ENCODE measurements around the gene SNU13. TPM values are rescaled to one million over a fixed set of nuclear protein-coding genes. Genes with fewer than 3 reads are reported as not detected.

Gene SNU13
- total and polyA plus RNA-seq, 2 experiments from 2014 or later = 136 to 310 TPM

- H3K9me2 ChIP-seq (ENCODE audit: insufficient read depth) = no peaks in the 10 kb centered on the region
- H3K9me3 ChIP-seq (ENCODE audit: low read depth) = no peaks in the 10 kb centered on the region
- 82 to 85% methylated on average over 4 of the region's 4 CpGs for WGBS, 2 experiments (ENCODE audit: low coverage in 1 of 2, low lambda C conversion rate in 2 of 2, missing lambda C conversion rate in 2 of 2)
- TF ChIP-seq EZH2 (IDR thresholded peaks at IDR 0.05; ENCODE audit: insufficient read depth, poor library complexity, severe bottlenecking) = no peak
- no peak for TF ChIP-seq EZH2phosphoT487 (IDR thresholded peaks at IDR 0.05; ENCODE audit: insufficient read depth, low read depth)
- H3K4me2 ChIP-seq (ENCODE audit: unreplicated experiment) = no peak overlapping the region
- no peak overlapping the region for H3K9ac ChIP-seq
- no peak overlapping the region for H3K4me3 ChIP-seq
- no peak for DNase-seq
- H3K4me1 ChIP-seq (ENCODE audit: insufficient read depth) = peaks cover 26% of the 10 kb centered on the region
- H3K27ac ChIP-seq = peak overlapping the region; percentile 12; the same call in 1 of the 2 replicates
- H3K27me3 ChIP-seq (replicated peaks; ENCODE audit: insufficient read depth) = no peaks in the 10 kb centered on the region
- H4K20me1 ChIP-seq (ENCODE audit: insufficient read depth) = no peaks in the 10 kb centered on the region
- peaks cover 94% of the 10 kb centered on the region for H3K79me2 ChIP-seq (ENCODE audit: insufficient read depth)
- peaks cover 29% of the 10 kb centered on the region for H3F3A ChIP-seq (ENCODE audit: insufficient read depth)
- H2AFZ ChIP-seq = no peak overlapping the region
- in situ Hi-C loops (cut with MboI) = no loop called here
- H3K36me3 ChIP-seq (ENCODE audit: low read depth) = peaks cover 6% of the 10 kb centered on the region
Observed at GRCh38 chr22:41684194-41684593, 4.5 kb downstream of the SNU13 start.

DNA sequence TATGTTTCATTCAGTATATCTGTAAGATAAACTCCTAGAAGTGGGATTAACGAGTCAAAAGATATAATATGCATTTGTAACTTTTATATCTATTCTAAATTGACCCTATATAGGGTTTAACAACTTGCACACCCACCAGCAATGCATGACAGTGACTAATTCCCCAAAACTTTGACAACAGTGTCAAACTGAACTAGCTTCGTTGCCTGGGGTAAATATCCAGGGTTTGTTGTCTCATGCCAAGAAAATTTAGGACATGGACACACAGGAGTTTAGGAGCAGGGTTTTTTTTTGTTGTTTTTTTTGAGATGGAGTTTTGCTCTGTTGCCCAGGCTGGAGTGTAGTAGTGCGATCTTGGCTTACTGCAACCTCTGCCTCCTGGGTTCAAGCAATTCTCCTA is 5.1 kb downstream of the SNU13 start:
- Histone ChIP-seq H3K79me2 (ENCODE audit: insufficient read depth) (peaks cover 100% of the 10 kb centered on the region), H3K4me1 (ENCODE audit: insufficient read depth) (peaks cover 26% of the 10 kb centered on the region), H3K27me3 (replicated peaks; ENCODE audit: insufficient read depth) (no peaks in the 10 kb centered on the region), H3K4me3 (no peak overlapping the region), H3K36me3 (ENCODE audit: low read depth) (peaks cover 10% of the 10 kb centered on the region), H3K4me2 (ENCODE audit: unreplicated experiment) (peak overlapping the region; percentile 80), H3K9me2 (ENCODE audit: insufficient read depth) (no peaks in the 10 kb centered on the region), H3F3A (ENCODE audit: insufficient read depth) (peaks cover 29% of the 10 kb centered on the region), H2AFZ (no peak overlapping the region), H3K9me3 (ENCODE audit: low read depth) (no peaks in the 10 kb centered on the region), H3K9ac (no peak overlapping the region), H4K20me1 (ENCODE audit: insufficient read depth) (no peaks in the 10 kb centered on the region), H3K27ac (peak overlapping the region; percentile 87)
- WGBS, 2 experiments (ENCODE audit: low coverage in 1 of 2, low lambda C conversion rate in 2 of 2, missing lambda C conversion rate in 2 of 2) = 60 to 67% methylated on average over 3 of the region's 3 CpGs
- TF ChIP-seq EZH2 (IDR thresholded peaks at IDR 0.05; ENCODE audit: insufficient read depth, poor library complexity, severe bottlenecking) (no peak), EZH2phosphoT487 (IDR thresholded peaks at IDR 0.05; ENCODE audit: insufficient read depth, low read depth) (no peak)
- in situ Hi-C loops (cut with MboI) = no loop called here
- DNase-seq = peak; percentile 60

DNA sequence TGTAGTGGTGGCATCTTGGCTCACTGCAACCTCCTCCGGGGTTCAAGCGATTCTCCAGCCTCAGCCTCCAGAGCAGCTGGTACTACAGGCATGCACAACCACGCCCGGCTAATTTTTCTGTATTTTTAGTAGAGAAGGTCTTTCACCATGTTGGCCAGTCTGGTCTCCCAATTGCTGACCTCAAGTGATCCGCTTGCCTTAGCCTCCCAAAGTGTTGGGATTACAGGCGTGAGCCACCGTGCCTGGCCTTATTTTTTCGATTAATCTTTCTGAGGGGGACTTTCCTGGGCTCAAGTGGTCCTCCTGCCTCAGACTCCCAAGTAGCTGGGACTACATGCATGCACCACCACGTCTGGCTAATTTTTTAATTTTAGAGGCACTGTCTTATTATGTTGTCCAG is 5.6 kb downstream of the SNU13 start:
- H3K4me1 ChIP-seq (ENCODE audit: insufficient read depth) = peaks cover 26% of the 10 kb centered on the region
- H3K27ac ChIP-seq = peak overlapping the region; percentile 87
- H3K27me3 ChIP-seq (replicated peaks; ENCODE audit: insufficient read depth) = no peaks in the 10 kb centered on the region

DNA sequence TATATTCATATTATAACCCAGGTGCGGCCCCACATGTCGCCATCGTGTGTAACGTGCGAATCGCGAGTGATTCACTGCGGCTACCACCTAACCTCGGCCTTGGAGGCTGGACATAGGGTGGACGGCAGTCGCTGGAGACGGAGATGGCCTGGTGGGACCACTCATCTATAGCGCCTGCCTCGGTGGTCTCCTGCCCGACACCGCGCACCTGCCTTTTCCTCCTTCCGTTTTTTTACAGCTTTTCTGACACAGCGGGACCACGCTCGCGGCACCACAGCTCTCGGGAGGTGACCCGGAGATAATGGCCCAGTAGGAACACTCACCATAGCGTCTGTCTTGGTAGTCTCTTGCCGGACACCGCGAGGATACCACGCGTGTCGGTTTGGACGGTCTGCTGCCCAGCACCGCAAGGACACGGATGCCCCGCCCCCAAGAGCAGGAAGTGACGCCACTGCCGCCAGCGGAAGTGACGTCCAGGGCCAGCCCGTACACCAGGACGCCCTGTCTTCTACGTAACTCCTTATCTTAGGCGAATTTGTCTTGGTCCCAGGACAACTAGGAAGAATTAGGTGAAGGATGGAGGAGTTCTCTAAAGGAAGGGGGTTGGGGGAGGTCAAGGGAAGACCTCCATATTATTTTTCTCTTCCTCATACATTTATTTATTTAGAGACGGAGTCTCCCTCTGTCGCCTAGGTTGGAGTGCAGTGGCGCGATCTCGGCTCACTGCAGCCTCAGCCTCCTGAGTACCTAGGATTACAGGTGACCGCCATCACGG is 6.4 kb downstream of the SNU13 start:
- peaks cover 24% of the 10 kb centered on the region for H3K4me1 ChIP-seq (ENCODE audit: insufficient read depth)
- peaks cover 16% of the 10 kb centered on the region for H3K36me3 ChIP-seq (ENCODE audit: low read depth)
- peak overlapping the region; percentile 87 for H3K27ac ChIP-seq

More for the DNA sequence above, 5.6 kb downstream of the SNU13 start:
- in situ Hi-C loops (cut with MboI) = no loop called here
- peaks cover 26% of the 10 kb centered on the region for H3F3A ChIP-seq (ENCODE audit: insufficient read depth)
- no peaks in the 10 kb centered on the region for H4K20me1 ChIP-seq (ENCODE audit: insufficient read depth)
- no peaks in the 10 kb centered on the region for H3K9me2 ChIP-seq (ENCODE audit: insufficient read depth)
- WGBS, 2 experiments (ENCODE audit: low coverage in 1 of 2, low lambda C conversion rate in 2 of 2, missing lambda C conversion rate in 2 of 2) = 78 to 79% methylated on average over 9 of the region's 9 CpGs
- peak overlapping the region; percentile 80 for H3K4me2 ChIP-seq (ENCODE audit: unreplicated experiment)
- no peaks in the 10 kb centered on the region for H3K9me3 ChIP-seq (ENCODE audit: low read depth)
- H3K36me3 ChIP-seq (ENCODE audit: low read depth) = peaks cover 15% of the 10 kb centered on the region
- no peak for DNase-seq
- H3K9ac ChIP-seq = peak overlapping the region; percentile 91
- TF ChIP-seq EZH2phosphoT487 (IDR thresholded peaks at IDR 0.05; ENCODE audit: insufficient read depth, low read depth) (no peak), EZH2 (IDR thresholded peaks at IDR 0.05; ENCODE audit: insufficient read depth, poor library complexity, severe bottlenecking) (no peak)
- peaks cover 100% of the 10 kb centered on the region for H3K79me2 ChIP-seq (ENCODE audit: insufficient read depth)
- no peak overlapping the region for H2AFZ ChIP-seq
- H3K4me3 ChIP-seq = peak overlapping the region; percentile 74

More for the DNA sequence above, 6.4 kb downstream of the SNU13 start:
- peaks cover 100% of the 10 kb centered on the region for H3K79me2 ChIP-seq (ENCODE audit: insufficient read depth)
- peak; percentile 88 for DNase-seq
- TF ChIP-seq EZH2 (IDR thresholded peaks at IDR 0.05; ENCODE audit: insufficient read depth, poor library complexity, severe bottlenecking) (no peak), EZH2phosphoT487 (IDR thresholded peaks at IDR 0.05; ENCODE audit: insufficient read depth, low read depth) (no peak)
- no peaks in the 10 kb centered on the region for H3K9me2 ChIP-seq (ENCODE audit: insufficient read depth)
- H3K9ac ChIP-seq = peak overlapping the region; percentile 91
- peak overlapping the region; percentile 74 for H3K4me3 ChIP-seq
- H4K20me1 ChIP-seq (ENCODE audit: insufficient read depth) = no peaks in the 10 kb centered on the region
- H3K27me3 ChIP-seq (replicated peaks; ENCODE audit: insufficient read depth) = no peaks in the 10 kb centered on the region
- in situ Hi-C loops (cut with MboI) = no loop called here
- 57 to 60% methylated on average over 47 to 50 of the region's 50 CpGs for WGBS, 2 experiments (ENCODE audit: low coverage in 1 of 2, low lambda C conversion rate in 2 of 2, missing lambda C conversion rate in 2 of 2)
- H2AFZ ChIP-seq = peak overlapping the region; percentile 65
- no peaks in the 10 kb centered on the region for H3K9me3 ChIP-seq (ENCODE audit: low read depth)
- peak overlapping the region; percentile 80 for H3K4me2 ChIP-seq (ENCODE audit: unreplicated experiment)
- H3F3A ChIP-seq (ENCODE audit: insufficient read depth) = peaks cover 17% of the 10 kb centered on the region
